PC-3 (cell line): ENCODE results near the gene OR2AT4.

Experiments used
- CTCF ChIP-seq: fragments of 300-600 bp; sonication (generic); conservative IDR thresholded peaks from 2 replicates; pipeline ENCODE4 v1.5.1; 2017; ENCODE audit warnings: antibody characterized with exemption, low read depth, mild to moderate bottlenecking, low read length
- EZH2 ChIP-seq: fragments of 300-600 bp; sonication (generic); IDR thresholded peaks from one replicate; pipeline ENCODE4 v1.6.1; 2017; ENCODE audit warnings: antibody characterized with exemption, mild to moderate bottlenecking, low read length; ENCODE audit not compliant: unreplicated experiment

- peak; percentile 91 for TF ChIP-seq CTCF
- TF ChIP-seq EZH2: no peak
These were observed 64.7 kb downstream of the OR2AT4 start for GRCh38 chr11:75031771-75032549.
